ENCODE results near the gene SGMS2.

SGMS2 gene

DNA sequence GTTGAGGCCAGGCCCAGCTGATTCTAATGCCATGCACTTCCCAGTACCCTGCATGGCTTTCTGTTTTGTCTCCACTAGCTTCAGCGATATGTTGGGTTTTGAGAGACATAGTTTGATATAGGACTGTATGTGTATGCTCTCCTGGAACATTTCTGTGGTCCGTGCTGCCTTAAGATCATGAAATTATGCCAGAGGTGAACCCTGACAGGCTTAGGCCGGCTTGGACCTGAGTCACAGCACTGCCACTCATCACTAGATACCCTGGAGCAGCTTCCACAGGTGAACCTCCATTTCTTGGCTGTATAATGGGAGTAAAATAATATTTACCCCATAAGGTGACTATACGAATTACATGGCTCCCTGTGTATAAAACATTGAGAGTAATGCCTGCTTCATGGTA, 6.4 kb downstream of the SGMS2 start:
- no peak for DNase-seq

DNA sequence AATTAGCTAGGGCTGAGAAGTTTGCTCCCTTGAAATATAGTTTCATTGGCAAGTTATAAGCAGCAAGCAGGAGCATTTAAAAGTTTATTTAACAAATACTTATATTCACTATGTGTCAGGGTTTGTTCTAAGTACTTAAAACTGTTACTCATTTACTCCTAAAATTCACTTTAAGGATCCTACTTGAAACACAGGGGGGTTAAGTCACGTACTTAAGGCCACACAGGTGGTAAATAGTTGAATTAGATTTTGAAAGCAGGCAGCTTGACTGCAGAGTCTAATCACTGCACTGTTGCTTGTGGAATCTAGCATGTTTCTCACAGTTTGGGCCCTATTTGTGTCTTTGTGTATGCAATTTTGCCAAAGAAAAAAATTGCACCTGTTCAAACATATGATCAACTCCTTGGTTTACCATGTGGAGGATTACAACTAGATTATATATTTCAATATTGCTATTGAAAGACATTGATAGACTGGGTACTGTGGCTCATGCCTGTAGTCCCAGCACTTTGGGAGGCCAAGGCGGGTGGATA, 7.6 kb downstream of the SGMS2 start:
- DNase-seq = no peak

DNA sequence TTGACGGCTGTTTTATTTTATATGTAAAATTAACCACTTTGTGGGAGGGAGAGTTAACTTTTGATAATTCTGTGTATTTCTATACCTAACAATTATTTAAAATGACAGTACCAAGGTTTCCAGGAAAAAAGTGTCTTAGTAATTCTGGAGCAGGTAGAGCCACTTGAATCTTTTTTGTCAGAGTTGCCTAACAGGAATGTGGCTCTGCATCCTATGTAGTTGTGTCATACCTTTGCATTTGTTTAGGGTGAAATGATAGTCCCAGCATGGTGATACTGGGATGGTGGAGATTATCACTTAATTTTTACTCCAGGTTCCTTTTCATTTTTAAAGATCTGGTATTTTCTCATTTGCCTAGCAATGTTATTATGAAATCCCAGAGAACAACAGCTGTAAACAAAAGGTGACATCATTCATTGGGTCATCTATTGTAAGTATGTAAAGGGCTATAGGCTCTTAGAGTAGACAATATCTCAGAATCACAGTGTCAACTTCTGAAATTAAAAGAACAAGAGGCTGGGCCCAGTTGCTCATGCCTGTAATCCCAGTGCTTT, 9.6 kb downstream of the SGMS2 start:
- DNase-seq = no peak

DNA sequence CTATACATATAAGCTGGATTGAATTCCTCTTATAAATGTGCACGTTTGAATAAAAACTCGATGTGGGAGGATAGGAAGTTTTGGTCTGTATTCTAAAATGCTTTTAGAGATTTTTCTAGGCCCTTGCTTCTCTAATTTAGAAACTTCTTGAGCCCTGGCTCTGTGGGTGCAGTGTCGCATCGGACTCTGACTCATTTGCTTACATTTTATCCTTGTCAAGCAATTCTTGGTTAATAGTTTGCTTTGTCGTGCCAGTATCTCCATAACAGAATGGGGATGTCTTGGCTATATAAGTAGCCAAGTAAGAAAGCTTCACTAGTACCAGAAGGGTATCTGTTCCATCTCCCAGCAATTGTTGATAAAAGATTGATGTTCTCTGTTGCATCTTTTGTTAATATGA, 10.7 kb downstream of the SGMS2 start:
- DNase-seq = no peak

DNA sequence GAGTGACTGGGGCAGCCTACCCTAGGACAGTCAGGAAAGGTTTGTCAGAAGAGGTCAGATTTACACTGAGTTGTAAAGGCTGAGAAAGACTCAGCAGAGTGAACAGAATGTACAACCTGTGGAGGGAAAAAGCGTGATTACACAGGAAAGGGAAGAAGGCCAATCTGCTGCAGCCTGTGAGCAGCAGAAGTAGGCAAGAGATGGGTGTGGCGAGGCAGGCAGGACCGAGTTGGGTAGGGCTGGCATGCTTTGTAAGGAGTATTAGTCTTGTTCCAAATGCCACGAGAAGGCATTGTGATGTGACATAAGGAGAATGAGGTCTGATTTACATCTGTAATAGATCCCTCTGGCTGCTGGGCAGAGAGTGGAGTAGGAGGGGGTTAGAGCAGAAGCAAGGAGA, 12.6 kb downstream of the SGMS2 start:
- DNase-seq = no peak

DNA sequence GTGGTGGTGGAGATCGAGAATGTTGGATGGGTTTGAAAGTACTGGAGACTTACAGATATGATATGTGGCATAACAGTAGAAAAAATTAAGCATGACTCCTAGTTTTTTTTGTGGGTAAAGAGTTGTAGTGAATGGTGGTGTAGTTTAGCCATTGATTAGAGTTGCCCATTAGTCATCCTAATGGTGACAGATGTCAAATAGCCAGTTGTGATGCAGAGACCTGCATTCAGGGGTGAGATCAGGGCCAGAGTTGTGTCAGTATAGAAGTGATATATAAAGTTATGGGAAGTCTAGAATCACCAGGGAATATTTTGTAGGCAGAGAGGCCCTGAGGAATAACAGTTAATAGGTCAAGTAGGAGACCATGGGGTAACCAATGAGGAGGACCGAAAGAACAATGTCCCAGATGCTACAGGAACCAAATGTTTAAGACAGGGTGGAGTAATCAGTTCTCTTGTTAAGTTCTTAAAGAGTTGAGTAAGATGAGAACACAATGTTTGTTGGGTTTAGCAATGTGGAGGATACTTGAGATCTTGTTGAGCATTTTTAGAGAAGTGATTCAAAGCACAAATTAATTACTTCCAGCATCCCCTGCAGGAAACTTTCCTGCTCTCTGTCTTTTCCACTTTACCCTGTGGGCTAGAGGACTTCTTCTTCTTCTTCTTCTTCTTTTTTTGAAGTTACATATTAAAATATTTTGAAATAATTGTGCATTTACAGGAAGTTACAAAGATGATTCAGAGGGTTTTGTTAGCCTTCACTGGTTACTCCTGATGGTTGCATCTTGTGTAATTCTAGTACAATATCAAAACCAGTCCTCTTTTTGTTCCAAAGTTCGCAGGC, 13.3 kb downstream of the SGMS2 start:
- no peak for DNase-seq

DNA sequence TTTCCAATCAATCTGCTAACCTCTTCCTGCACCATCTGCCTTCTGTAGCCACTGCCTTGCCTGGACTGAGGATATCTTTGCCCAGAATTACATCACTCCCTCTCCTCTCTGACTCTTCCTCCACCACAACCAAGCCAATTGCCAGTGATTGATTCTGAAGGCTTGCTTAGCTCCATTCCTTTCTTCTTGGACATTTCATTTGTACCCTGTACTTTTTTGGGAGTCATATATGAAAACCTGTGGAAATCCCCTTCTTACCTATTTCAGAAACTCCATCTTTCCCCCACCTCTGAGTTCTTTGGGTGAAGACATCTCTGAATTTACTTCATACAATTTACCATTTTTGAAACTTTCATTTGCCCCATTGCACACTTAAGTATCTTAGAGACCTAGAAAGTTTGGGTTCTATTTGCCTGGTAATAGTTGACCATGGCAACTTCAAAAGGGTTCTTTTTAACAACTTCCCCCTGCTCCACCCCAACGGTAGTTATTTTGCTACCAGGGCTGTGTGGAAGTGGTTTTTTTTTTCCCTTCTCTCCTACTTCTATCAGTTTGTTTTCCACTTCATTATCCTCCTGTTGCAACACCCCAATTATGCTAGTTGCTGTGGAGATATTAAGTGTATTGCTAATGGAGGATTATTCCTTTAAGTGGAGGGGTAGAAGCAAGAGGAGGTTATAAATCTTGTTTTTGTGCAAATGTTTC, 14.3 kb downstream of the SGMS2 start:
- no peak for DNase-seq

DNA sequence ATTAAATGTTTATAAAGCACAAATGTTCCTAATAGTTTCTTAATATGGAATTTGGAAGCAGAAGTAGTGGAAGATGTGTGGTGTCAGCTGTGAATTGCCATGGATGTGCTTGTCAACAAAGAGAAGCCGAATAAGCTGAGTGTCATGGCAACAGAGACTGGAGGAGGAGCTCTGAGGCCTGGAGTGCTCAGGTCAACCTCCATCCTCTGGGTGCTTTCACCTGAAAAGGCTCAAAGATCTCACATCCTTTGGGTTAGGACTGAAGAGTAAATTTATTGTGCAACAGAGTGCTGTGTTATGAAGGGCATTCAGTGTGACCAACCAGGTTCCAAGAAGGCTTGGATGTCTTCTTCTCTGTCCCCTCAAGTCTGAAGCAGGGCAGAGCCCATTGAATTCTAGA, 18.7 kb downstream of the SGMS2 start:
- DNase-seq = no peak

DNA sequence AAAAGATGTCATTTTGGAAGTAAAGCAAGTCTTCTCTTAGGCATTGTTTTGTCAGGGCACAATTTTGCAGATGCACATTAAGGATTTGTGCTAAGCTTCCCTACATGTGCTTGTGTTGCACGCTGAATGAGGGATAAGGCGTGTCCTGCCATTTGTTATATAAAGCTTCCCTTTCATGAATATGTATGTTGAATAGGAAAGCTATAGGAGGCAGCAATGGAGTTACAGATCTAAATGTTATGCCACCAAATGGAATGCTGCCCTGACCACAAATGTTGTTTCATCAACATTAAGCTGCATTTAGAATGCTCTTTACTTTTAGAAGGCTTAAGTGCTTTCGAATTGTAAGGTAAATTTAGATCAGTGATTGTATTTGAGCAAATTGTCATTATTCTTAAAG, 20.9 kb downstream of the SGMS2 start:
- no peak for DNase-seq

DNA sequence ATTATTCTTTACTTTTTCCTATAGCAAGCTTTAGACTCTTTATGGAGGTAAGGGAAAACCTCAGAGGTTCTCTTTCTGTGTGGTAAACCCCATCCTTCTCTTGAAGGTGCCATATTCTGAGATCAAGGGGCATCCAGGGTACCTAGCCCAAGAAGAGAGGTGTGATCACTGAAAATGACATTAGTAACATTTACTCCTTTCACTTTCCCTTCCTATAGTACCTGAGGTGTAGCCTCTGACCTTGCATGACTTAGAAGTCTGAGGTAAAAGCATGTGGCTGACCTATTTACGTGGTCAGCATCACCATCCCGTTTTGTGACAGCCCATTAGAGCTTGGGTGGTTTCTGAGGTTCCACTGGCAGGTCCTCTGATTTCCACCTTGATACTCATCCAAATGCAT, 25.7 kb downstream of the SGMS2 start:
- no peak for DNase-seq

DNA sequence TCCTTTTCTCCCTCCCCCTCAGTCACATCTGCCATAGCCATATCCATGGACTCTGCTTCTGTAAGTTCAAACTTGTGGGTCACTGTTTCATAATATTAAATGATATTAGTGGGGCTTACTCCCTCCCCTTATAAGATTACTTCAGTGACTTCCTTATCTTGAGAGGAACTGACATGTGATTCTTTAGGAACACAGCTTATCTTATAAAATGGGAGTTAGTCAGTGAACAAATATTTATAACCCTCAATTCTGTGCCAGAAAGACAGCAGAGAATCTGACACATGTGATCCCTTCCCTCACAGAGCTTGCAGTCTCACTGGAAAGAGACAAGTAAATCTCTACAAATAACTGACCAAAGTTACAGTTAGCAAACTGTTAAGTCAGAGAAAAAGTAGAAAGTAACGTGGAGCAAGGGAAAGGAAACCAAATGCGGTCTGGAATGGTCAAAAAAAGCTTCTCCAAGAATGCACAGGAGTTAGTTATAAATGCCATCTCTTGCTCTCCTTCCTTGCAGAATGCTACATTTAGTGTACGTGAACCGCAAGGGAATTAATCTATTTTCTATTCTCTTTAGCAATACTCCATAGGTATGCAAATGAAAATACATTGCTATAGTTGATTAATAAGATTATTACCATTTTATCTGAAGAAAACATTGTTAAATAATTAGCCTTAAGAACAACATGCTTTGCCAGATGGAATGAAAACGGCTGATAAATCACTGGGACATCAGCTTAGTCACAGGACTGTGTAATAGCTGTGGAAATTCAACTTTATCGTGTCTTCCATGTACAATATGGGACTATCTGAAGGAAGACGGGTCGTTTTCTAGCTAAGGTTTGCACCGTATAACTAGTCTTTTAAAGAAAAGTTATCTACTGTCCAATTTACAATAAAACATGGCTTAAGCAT, 29.0 kb downstream of the SGMS2 start:
- DNase-seq = no peak

DNA sequence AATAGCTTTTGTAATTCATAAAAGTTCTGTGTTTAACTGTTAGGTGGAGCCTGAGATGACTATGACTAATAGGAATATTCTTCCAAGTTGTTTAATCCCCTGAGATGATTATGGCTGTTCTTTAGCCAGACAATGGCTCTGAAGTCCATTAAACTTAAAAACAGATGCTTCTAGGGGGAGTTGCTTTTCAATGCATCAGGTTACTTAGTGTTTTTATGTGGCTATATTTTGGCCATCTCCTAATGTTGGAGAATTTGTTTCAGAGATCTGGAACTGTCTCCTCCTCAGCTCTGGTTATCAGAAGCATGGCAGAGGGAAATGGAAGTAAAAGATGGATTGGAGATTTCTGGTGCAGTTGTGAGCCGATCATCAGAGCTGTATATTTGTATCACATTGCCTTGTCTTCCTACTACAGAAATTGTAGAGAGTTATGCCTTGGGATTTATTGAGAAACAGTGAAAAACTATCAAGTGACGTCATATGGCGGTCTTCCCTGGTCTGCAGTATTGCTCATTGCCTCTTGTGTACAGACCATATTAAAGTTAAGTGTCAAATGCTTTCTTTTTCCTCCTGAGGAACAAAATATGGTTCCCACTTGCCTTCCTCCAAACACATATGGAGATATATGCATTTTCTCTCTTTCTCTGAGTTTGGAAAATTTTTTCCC, 29.8 kb downstream of the SGMS2 start:
- DNase-seq = no peak

DNA sequence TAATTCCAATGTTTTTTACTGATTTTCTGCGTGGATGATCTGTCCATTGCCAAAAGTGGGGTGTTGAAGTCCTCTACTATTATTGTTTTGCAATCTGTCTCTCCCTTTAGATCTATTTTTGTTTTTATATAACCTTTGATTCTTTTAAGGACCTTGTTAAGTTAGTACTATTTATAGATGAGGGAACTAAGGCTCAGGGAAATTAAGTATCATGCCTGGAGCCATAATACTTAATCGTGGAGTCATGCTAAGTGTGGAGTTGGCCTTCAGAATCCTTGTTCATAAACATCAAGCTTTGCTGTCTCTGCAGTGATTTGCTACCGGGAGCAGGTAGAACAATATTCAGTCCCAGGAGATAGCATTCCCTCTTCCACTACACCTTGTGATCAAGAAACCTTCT, 31.0 kb downstream of the SGMS2 start:
- no peak for DNase-seq

DNA sequence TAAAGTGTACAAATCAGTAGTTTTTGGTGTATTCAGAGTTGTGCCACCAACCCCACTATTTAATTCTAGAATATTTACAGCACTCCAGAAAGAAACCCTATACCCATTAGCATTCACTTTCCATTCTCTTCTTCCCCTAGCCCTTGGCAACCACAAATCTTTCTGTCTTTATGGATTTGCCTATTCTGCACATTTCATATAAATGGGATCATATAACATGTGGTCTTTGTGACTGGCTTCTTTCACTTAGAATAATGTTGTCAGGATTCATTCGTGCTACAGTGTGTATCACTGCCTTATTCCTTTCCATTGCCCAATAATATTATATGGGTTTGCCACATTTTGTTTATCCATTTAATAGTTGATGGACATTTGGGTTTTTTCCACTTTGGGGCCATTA, 32.2 kb downstream of the SGMS2 start:
- no peak for DNase-seq

DNA sequence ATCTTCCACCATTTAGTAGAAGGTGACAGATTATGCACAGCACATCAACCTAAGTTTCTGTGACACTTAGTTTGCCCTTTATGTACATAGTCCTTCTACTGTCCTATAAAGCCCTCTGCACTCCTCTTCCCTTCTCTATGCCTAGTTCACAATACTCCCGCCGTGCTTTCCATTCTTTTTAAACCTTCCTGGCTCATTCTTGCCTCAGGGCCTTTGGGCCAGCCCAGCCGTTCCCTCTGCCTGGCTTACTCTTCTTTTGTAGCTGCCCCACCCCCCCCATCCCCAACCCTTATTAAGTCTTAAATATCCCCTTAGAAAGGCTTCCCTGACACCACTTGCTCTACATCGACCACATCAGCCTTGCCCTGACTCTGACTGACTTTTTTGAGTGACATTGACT, 33.0 kb downstream of the SGMS2 start:
- DNase-seq = no peak

DNA sequence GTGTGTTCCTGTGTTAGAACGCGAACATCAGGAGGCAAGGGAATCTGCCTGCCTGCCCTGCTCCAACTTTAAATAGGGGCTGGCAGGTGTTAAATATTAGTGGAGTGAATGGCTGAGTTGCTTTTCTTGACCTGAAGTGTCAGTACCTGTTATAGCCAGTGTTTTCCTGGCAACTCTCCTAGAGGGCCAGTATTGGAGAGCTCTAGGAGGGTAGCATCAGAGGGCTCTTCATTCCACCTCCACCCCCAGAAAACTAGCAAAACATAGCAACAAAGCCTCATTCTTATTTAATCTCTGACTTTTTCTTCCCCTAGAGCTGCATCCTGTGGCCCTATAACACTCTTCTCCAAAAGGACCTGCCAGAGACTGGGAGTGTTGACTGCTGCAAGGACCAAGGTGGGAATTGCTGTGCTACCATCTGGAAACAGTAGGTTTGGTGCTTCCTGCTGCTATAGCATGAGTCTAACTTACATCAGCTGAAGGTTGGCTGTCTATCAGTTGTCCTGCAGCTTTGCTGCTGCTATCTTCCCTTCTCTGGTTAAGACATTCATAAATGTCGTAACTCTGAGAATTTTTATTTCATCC, 33.5 kb downstream of the SGMS2 start:
- DNase-seq = no peak

DNA sequence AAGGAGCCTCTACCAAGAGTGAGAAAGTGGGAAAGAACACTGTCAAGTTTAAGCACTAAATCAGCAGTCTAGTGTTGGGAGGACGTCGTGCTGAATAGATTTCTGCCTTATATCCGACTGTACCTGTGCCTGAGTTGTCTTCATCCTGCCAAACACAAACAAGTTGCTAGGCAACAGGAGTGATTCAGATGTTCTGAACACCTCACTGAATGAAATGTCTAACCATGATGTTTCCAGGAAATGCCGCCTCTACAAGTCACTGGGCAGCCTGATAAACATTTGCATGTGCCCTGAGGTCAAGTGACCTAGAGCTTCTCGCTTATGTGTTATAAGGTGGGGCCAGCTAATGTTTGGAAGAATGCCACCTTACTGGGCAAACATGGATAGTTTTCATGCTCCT, 37.9 kb downstream of the SGMS2 start:
- peak; percentile 49 for DNase-seq

DNA sequence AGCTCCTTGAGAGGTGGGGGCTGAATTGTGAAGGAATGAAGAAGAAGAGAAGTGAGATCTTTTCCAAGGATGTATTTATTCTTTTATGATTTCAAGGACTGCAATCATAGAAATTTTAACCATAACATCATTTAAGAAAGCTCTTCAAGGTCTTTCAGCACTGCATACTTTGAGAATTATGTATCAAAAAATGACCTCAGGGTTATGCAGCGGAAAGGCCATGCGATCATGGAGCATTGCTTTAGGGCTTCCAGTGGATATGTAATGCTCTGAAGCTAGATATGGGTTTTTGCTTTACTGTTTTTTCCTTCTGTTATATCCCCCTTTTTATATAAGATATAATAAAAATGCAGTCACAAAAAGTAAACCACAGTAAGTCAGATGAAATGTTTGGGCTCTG, 38.7 kb downstream of the SGMS2 start:
- DNase-seq = no peak

DNA sequence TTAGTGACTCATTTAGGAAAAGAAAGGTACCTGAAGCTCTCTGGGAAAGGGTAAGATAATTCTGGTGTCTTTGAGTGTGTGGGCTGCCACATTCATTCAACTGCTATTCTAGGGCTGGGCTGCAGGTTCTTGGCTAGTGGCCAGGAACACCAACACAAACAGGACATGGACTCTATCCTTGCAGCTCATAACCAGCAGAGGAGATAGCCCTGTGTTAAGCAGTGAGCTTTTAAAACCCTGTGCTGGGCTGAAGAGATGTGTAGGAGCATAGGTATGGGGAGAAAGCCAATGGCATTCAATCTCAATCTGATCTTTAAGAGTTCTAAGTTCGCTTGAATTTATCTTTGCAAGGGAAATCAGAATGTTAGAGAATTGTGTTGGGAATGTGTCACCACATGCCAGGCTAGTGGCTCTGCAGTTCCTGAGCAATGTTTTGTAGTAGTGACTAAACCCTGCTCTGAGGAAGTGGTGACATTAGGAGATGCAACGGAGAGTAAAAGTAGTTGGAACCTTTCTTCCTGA, 39.2 kb downstream of the SGMS2 start:
- no peak for DNase-seq

DNA sequence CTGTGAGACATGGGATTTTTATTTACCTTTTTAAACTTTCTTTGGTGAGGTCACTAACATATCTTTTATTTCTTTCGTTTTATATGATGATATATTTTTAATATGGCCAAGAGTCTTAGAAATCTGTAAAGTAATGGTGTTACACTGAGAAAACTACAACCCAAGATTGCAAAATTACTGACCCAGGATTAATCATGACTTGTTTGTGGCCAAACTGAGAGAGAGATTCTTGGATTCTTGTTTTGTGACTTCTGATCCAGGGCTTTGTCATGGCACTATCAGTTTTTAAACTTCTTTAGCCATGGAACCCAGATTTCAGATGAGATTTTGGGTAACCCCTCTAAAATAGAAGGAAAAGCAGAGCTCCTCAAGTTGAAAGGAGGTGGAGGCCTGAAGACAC, 42.0 kb downstream of the SGMS2 start:
- DNase-seq = no peak

DNA sequence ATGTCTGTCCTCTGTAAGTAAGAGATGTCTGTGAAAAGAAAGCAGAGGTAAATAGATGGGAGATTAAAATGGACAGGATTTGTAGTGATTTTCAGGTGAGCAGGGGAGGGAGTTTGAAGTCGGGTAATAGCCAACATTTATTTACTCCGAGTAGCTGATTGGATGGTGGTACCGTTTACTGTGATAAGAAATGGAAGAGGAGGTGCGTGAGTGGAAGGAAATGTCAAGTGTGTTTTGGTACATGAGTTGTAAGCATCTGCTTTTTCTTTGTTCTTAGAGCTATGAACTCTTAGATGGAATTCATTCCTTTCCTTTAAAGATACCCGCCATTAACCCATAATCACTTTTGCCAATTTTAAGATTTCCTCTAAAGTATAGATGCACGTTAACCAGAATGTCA, 45.5 kb downstream of the SGMS2 start:
- DNase-seq = no peak
